ENCODE results near the gene BIRC3.
"Not testable (repeated sequence)": the region's sequence is repeated elsewhere in the genome, so short reads cannot be mapped to it uniquely, and the experiment has no call there.

Gene BIRC3

DNA sequence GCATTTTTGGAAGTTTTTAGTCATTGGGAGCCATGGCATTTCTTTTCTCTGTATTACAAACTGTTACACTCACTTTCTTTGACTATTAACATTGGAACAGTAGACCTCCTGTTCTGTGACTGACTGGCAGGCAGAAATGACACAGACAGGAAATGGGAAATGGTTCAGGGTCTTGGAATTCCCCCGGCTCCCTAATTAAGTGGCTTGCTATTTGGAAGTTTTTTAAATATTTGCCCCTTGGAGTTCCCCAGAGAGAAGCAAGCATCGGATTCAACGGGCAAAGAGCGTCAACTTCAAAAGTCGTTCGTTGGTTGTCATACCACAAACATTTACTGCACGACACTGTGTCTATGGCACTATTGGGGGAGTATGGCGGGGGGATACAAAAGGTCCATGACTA, 28.6 kb downstream of the BIRC3 start:
- no peak for DNase-seq (ENCODE audit: low read depth in 1 of 2, low spot score in 1 of 2)
- in situ Hi-C loops (cut with HindIII; ENCODE audit: low pct_unique_long_range_greater_than_20kb, low sequenced_read_pairs): no loop called here
- TF ChIP-seq JUND (IDR thresholded peaks at IDR 0.05; ENCODE audit: low read depth): no peak

DNA sequence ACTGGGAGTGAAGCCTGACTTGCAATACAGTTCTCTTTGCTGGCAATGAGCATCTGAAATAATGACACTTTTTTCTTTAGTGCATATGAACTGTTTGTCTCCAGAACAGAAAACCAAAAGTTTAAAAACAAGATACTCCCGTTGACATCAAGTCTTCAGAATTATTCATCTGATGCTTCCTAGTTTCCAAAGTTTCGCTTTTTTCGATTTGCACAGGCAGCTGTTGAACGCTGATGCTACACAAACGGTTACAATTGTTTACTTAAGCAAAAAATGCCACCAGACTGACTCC, 29.1 kb downstream of the BIRC3 start:
- TF ChIP-seq JUND (IDR thresholded peaks at IDR 0.05; ENCODE audit: low read depth): no peak
- in situ Hi-C loops (cut with HindIII; ENCODE audit: low pct_unique_long_range_greater_than_20kb, low sequenced_read_pairs): no loop called here
- no peak for DNase-seq (ENCODE audit: low read depth in 1 of 2, low spot score in 1 of 2)

DNA sequence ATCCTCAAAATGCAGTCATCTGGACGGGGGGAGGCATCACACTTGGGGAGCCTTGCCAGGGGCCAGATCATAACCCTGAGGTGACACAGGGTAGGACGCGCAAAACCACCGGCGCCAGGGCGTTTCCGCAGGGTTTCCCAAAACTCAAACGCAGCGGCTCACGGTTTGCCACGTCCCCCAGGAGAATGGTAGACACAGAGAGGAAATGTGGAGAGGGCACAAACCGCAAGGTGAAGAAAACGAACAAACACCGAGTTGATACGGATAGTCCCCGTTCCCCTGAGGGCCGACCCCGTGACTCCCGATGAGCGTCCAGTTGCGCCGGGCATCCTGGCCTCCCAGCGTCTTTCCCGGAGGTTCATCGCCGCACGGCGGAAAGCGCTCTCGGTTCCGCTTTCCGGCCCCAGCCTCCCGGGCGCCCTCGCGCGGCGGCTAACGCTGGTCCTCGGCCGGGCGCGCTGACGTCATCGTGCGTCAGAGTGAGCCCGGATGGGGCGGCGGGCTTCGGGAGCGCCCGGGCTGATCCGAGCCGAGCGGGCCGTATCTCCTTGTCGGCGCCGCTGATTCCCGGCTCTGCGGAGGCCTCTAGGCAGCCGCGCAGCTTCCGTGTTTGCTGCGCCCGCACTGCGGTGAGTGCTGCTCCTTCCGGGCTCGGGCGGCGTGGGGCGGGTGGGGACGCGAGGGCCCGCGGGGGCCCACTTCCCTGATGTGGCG, 29.6 kb downstream of the BIRC3 start, which contains the start of gene BIRC2:
TSS of gene BIRC2 (plus strand) at position 467 of the 714 bp plus-strand sequence. CDS start 2,641 bp downstream, outside the sequence.
- no peak for TF ChIP-seq JUND (IDR thresholded peaks at IDR 0.05; ENCODE audit: low read depth)
- peak; percentile 61 to 96 for DNase-seq (ENCODE audit: low read depth in 1 of 2, low spot score in 1 of 2)
- in situ Hi-C loops (cut with HindIII; ENCODE audit: low pct_unique_long_range_greater_than_20kb, low sequenced_read_pairs): no loop called here

GRCh38 chr11:102347462-102348370, 30.4 kb downstream of the BIRC3 start:
- TF ChIP-seq JUND (IDR thresholded peaks at IDR 0.05; ENCODE audit: low read depth): no peak
- DNase-seq (ENCODE audit: low read depth in 1 of 2, low spot score in 1 of 2): peak; percentile 22 to 61
- in situ Hi-C loops (cut with HindIII; ENCODE audit: low pct_unique_long_range_greater_than_20kb, low sequenced_read_pairs): no loop called here

- no peak for DNase-seq (ENCODE audit: low read depth in 1 of 2, low spot score in 1 of 2)
- in situ Hi-C loops (cut with HindIII; ENCODE audit: low pct_unique_long_range_greater_than_20kb, low sequenced_read_pairs): no loop called here
- no peak for TF ChIP-seq JUND (IDR thresholded peaks at IDR 0.05; ENCODE audit: low read depth)
Measured at GRCh38 chr11:102357116-102357515, 39.8 kb downstream of the BIRC3 start.

DNA sequence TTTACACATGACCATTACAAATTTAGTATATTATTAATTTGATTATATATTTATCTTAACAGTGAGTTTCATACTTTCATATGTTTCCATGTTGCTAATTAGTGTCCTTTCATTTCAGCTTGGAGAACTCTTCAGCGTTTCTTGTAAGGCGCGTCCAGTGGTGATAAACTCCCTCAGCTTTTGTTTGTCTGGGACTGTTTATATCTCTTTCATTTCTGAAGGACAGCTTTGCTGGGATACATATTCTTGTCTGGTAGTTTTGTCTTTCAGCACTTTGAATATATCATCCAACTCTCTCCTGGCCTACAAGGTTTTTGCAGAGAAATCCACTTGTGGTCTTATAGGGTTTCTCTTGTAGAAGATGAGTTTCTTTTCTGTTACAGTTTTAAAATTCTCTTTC, 42.1 kb downstream of the BIRC3 start:
- no peak for TF ChIP-seq JUND (IDR thresholded peaks at IDR 0.05; ENCODE audit: low read depth)
- no peak for DNase-seq (ENCODE audit: low read depth in 1 of 2, low spot score in 1 of 2)
- in situ Hi-C loops (cut with HindIII; ENCODE audit: low pct_unique_long_range_greater_than_20kb, low sequenced_read_pairs): no loop called here

DNA sequence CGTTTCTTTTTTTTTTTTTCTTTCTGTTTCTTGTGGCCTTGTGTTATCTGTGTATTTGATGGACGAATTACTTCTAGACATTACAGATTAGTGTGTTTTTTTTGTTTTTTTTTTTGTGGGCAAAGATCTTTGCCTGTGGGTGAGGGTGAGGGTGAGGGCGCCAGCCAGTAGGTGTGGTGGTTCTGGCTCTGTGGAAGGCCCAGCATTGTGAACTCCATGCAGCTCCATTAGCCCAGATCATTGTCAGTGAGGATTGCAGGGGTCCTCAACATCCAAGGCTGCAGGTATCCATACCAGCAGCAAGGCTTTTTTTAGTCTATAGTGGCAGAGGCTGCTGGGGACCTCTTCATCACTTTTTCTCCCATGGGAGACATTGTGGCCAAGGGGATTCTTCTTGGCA, 43.4 kb downstream of the BIRC3 start:
- DNase-seq (ENCODE audit: low read depth in 1 of 2, low spot score in 1 of 2): no peak
- in situ Hi-C loops (cut with HindIII; ENCODE audit: low pct_unique_long_range_greater_than_20kb, low sequenced_read_pairs): no loop called here
- no peak for TF ChIP-seq JUND (IDR thresholded peaks at IDR 0.05; ENCODE audit: low read depth)

- no peak for DNase-seq (ENCODE audit: low read depth in 1 of 2, low spot score in 1 of 2)
- no peak for TF ChIP-seq JUND (IDR thresholded peaks at IDR 0.05; ENCODE audit: low read depth)
- in situ Hi-C loops (cut with HindIII; ENCODE audit: low pct_unique_long_range_greater_than_20kb, low sequenced_read_pairs): no loop called here
Measured at GRCh38 chr11:102361086-102362031, 44.1 kb downstream of the BIRC3 start.

DNA sequence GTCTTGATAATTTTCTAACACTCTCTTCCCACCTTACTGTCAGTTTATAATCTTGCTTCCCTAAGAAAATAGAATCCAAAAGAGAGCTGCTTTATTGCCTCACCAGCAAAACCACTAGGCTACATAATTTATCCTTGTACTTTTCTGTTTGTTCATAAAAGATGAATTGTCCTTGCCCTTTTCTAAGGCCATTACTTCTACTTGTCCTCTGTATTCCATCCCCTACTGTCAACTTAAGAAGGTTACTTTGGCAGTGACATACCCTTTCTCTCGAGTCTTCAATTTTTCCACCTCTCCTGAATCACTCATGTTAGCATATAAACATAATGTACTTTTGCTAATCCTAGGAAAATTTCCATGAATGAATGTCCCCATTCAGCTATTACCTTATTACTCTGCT, 47.7 kb downstream of the BIRC3 start:
- TF ChIP-seq JUND (IDR thresholded peaks at IDR 0.05; ENCODE audit: low read depth): no peak
- in situ Hi-C loops (cut with HindIII; ENCODE audit: low pct_unique_long_range_greater_than_20kb, low sequenced_read_pairs): no loop called here
- DNase-seq (ENCODE audit: low read depth in 1 of 2, low spot score in 1 of 2): no peak

DNA sequence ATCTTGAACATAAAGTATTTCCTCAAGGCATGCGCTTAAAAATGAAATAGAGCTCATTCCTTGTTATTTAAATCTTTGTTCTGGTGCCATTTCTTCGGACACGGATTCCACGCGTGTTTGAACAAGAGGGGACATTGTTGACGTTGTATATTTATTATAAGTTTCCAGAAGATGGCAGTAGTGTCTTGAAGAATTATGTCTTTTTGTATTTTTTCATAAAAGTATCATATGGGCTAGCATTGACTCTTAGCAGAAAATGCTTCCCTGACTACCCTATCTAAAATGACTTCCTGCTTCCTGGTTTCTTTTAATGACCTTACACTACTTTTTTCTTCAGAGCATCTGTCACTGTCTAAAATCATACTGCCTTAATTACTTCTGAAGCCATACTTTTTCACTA, 50.1 kb downstream of the BIRC3 start:
- DNase-seq (ENCODE audit: low read depth in 1 of 2, low spot score in 1 of 2): peak in 1 of 2 experiments; percentile 45
- in situ Hi-C loops (cut with HindIII; ENCODE audit: low pct_unique_long_range_greater_than_20kb, low sequenced_read_pairs): no loop called here
- TF ChIP-seq JUND (IDR thresholded peaks at IDR 0.05; ENCODE audit: low read depth): no peak

GRCh38 chr11:102368472-102368871, 51.2 kb downstream of the BIRC3 start:
- in situ Hi-C loops (cut with HindIII; ENCODE audit: low pct_unique_long_range_greater_than_20kb, low sequenced_read_pairs): no loop called here
- no peak for DNase-seq (ENCODE audit: low read depth in 1 of 2, low spot score in 1 of 2)
- TF ChIP-seq JUND (IDR thresholded peaks at IDR 0.05; ENCODE audit: low read depth): no peak

GRCh38 chr11:102374633-102375424, 57.5 kb downstream of the BIRC3 start:
- peak; percentile 50 to 89 for DNase-seq (ENCODE audit: low read depth in 1 of 2, low spot score in 1 of 2)
- in situ Hi-C loops (cut with HindIII; ENCODE audit: low pct_unique_long_range_greater_than_20kb, low sequenced_read_pairs): not testable (repeated sequence)

All from T47D (cell line).